GM12864 (cell line): Measurements from ENCODE around the gene TLL2.

Experiments used
- DNase-seq: peaks from one replicate; pipeline ENCODE4 v3.0.0-alpha.2; 2011; ENCODE audit warnings: low read depth
- H3K4me3 ChIP-seq: 2 replicates; pipeline ENCODE4 v1.5.1; 2011; ENCODE audit warnings: mild to moderate bottlenecking, low read depth, low read length, control low read depth
- TF ChIP-seq, protein P1 (sequence below): IDR thresholded peaks from 2 replicates; pipeline ENCODE4 v1.5.1; 2011; ENCODE audit warnings: low read depth, mild to moderate bottlenecking, moderate library complexity, low read length, control low read depth, inconsistent platforms; ENCODE audit errors: missing control alignments

The TLL2 gene

GRCh38 chr10:96357038-96357620 is 156.6 kb downstream of the TLL2 start:
- TF ChIP-seq, protein P1, sequence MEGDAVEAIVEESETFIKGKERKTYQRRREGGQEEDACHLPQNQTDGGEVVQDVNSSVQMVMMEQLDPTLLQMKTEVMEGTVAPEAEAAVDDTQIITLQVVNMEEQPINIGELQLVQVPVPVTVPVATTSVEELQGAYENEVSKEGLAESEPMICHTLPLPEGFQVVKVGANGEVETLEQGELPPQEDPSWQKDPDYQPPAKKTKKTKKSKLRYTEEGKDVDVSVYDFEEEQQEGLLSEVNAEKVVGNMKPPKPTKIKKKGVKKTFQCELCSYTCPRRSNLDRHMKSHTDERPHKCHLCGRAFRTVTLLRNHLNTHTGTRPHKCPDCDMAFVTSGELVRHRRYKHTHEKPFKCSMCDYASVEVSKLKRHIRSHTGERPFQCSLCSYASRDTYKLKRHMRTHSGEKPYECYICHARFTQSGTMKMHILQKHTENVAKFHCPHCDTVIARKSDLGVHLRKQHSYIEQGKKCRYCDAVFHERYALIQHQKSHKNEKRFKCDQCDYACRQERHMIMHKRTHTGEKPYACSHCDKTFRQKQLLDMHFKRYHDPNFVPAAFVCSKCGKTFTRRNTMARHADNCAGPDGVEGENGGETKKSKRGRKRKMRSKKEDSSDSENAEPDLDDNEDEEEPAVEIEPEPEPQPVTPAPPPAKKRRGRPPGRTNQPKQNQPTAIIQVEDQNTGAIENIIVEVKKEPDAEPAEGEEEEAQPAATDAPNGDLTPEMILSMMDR = no peak
- no peak for DNase-seq
- H3K4me3 ChIP-seq = no peak overlapping the region

DNA sequence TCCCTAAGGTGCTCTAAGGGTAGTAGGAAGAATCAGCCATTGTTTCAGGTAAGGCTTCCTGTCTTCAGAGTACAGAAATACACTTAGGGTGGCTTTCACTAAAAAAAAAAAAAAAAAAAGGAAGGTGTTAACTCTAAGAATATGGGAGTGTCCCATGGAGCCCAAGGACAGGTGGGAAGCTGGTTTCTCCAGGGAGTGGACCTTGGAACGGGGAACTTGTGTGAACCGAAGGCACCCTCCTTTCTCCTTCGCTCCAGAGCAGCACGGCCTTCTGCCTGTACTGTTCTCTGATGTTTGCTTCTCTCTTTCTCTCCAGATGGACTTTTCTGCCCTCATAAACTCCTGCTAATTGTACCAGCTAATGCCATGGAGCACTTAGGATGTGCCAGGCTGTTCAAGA is 161.1 kb downstream of the TLL2 start:
- TF ChIP-seq, protein P1 = no peak
- DNase-seq = no peak
- no peak overlapping the region for H3K4me3 ChIP-seq

- no peak for DNase-seq
- TF ChIP-seq, protein P1 = no peak
- no peak overlapping the region for H3K4me3 ChIP-seq
These were observed 161.7 kb downstream of the TLL2 start for GRCh38 chr10:96352027-96352426.

DNA sequence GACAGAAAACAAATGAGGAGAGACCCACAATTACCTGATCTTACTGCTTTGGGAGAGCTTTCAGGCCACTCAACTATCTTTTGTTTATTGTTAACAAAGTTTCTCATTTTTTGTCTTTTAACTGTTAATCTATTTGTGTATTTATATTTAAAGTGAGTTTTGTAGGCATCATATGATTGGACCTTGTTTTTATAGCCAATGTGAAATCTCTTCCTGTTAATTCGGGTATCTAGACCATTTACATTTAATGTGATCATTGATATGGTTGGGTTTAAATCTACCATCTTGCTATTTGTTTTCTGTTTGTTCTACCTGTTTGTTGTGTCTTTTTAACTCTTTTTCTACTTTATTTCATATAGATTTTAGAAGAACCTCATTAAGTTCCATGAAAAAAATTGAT is 167.4 kb downstream of the TLL2 start:
- DNase-seq = no peak
- no peak overlapping the region for H3K4me3 ChIP-seq
- TF ChIP-seq, protein P1 = no peak

GRCh38 chr10:96345222-96345621 is 168.5 kb downstream of the TLL2 start:
- TF ChIP-seq, protein P1 = no peak
- DNase-seq = no peak
- H3K4me3 ChIP-seq = no peak overlapping the region

- no peak for DNase-seq
- no peak overlapping the region for H3K4me3 ChIP-seq
- TF ChIP-seq, protein P1 = no peak
These were observed 169.5 kb downstream of the TLL2 start for GRCh38 chr10:96344178-96344577.

DNA sequence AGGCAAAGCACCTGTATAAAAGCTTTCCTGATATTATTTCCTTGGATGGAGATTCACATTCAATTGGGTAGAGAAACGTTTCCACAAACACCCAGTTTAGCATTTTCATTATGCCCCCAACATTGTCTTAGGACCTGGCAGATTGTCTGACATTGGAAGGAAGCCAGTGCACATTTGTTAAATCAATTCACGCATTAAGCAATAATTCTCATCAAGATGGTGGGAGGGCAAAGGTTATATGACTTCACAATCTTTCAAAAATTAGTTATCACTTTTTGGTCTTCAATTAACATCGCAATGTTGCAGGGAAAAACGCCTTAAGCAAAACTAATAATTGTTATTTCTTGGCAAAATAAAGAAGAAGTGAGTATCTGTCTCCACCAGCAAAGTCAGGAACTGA is 171.3 kb downstream of the TLL2 start:
- TF ChIP-seq, protein P1 = no peak
- H3K4me3 ChIP-seq = no peak overlapping the region
- no peak for DNase-seq
